Umbilical cord (tissue), 2 donors: ENCODE measurements around the gene RASGRF1. TPM values are rescaled to one million over a fixed set of nuclear protein-coding genes. Genes with fewer than 3 reads are reported as not detected.
"Not testable (repeated sequence)": the region's sequence is repeated elsewhere in the genome, so short reads cannot be mapped to it uniquely, and the experiment has no call there.

Experiments
- DNase-seq: peaks from one replicate; pipeline ENCODE4 v3.0.0-alpha.2; 2015; ENCODE audit warnings: low spot score
- total RNA-seq: library from RNA; depleted of rRNA; stranded (reverse); fragments of >200 nt; gene quantifications from one replicate; pipeline ENCODE4 v1.2.3, GENCODE V29; 2014; ENCODE audit warnings: low replicate concordance; ENCODE audit not compliant: insufficient read depth

The RASGRF1 gene
- total RNA-seq, 1 donor from 2014 or later: 1.7 TPM

DNA sequence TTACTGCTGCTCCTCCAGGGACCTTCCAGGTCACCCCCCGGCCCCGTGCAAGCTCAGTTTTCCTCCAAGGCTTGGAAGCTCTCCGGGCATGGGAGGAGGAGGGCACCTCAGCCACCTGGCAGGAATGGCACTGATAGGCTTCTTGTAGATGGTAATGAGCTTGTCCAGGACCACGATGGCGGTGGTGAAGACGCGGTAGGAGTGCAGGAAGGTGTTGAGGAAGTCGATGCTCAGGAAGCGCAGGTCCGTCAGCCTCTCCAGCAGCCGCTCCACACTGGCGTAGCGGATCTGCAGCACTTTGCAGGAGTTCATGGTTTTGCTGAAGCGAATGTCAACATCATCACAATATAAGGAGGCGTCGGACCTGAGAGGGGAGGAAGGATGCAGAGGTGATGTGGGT, 84.5 kb downstream of the RASGRF1 start:
- DNase-seq: no peak

DNA sequence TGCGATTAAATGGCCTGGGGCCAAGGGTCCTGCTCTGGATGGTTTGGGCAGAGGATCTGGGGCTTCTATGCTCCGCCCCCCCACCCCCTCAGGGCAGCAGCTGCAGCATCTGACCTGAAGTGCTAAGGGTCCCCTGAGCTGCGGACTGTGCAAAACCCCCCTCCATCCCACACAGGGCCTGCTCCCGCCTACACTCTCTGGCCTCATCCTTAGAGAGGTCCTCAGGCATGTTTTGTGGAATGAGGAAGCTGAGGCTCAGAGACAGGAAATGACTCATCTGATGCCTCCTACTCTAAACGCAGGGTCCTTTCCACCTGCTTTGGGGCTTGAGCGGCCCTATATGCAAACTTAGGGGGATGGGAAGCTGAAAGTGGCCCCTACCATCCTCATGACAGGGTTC, 86.2 kb downstream of the RASGRF1 start:
- DNase-seq: peak; percentile 78

DNA sequence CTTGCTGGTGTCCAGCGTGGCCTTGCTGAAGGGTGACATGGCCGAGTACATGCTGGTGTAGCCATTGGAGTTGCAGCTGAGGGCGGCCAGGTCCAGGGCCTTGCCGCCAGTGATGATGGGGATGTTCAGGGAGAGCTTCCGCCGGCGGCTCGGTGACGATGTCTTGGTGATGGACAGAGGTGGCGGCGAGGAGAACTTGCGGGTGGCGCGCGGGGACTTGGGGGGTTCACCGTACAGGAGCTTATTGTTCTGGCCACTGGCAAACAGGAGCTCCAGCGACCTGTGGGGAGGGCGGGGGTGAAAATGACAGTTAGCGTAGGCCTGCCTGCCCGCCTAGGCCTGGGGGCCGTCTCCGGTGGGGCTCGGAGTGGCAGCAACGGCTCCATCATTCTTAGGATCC, 86.7 kb downstream of the RASGRF1 start:
- DNase-seq: no peak

DNA sequence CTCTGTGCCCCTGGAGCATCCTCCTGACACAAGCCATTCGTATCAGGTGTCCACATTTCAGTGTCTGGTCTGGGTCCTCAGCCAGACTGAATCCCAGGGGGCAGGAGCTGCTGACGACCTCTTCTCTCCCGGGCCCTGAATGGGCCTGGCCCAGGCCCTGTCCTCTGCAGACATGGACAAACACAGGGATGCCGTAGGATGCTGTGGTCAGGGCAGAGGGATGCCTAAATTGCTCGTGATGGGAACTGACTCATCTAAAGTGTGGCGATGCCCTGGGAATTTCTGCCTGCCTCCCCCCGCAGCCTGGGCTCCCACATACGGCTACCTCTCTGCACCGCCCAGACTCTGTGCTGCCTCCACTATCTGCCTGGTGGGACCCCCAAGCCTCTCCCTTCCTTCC, 87.3 kb downstream of the RASGRF1 start:
- no peak for DNase-seq

DNA sequence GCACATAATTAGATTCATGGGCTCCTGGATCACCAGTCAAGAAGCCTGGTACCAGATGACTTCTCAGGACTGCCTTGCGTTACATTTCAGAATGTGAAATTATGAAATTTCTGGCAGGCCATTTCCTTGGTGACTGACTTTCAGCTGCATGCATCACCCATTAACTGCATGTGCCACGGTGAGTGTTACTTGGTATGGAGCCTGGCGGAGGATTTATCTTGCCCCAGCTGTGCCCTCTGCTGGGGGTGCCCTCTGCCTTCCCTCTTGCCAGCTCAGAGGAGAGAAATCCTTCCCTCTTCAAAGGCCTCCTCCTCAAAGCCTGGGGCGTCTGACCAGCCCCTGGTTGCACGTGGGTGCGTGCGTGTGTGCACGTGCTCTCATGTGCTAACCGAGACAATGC, 88.0 kb downstream of the RASGRF1 start:
- DNase-seq: no peak

GRCh38 chr15:78999636-79000035, 90.9 kb downstream of the RASGRF1 start:
- no peak for DNase-seq

DNA sequence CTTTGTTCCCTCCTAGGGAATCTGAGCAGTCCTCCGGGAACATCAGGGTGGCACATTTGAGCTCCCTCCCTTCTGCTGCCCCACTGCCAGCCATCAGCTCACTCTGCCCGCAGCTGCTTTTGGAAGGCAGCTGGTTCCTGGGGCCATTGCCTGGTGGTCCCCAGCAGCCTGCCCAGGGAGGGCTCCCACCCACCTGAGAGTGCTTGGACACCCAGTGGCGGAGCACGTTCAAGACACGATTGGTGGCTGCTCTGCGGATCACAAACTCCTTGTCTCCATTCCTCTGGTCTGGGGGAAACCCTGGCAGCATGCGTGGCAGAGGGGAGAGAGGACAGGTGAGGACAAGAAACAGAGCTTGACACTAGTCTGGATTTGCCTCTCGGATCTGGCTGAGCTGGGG, 92.1 kb downstream of the RASGRF1 start:
- no peak for DNase-seq

GRCh38 chr15:78997981-78998499, 92.5 kb downstream of the RASGRF1 start:
- DNase-seq: no peak

- no peak for DNase-seq
Measured at GRCh38 chr15:78996894-78997275, 93.7 kb downstream of the RASGRF1 start.

GRCh38 chr15:78995921-78996893, 94.4 kb downstream of the RASGRF1 start:
- DNase-seq: no peak

- not testable (repeated sequence) for DNase-seq
Measured at GRCh38 chr15:78995161-78995560, 95.4 kb downstream of the RASGRF1 start.

GRCh38 chr15:78993931-78994530, 96.5 kb downstream of the RASGRF1 start:
- no peak for DNase-seq

DNA sequence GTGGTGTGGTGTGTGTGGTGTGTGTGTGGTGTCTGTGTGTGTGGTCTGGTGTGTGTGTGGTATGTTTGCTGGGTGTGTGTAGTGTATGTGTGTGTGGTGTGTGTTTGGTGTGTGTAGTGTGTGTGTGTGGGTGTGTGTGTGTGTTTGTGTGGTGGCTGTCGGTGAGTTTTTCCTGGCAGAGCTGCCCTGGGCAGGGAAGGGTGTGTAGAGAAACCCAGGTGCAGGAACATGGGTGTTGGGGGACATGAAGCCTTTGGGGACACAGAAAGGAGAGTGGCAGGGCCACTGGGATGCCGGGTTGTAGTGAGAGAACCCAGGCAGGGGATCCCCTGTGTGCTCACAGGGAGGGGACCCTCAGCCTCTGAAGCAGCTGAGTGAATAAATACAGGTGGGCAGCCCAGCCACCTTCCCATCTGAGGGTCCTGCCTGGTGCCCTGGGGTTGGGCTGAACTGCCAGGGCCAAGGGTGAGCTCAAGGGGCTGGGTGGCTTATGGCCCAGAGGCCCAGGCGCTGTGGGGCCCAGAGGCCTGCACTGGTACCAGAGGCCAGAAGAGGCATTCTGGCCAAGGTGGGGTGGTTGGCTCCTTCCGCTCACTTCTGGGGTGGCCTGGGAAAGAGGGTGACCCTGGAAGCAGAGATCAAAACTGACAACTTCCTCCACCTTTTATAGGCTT, 97.2 kb downstream of the RASGRF1 start:
- no peak for DNase-seq

DNA sequence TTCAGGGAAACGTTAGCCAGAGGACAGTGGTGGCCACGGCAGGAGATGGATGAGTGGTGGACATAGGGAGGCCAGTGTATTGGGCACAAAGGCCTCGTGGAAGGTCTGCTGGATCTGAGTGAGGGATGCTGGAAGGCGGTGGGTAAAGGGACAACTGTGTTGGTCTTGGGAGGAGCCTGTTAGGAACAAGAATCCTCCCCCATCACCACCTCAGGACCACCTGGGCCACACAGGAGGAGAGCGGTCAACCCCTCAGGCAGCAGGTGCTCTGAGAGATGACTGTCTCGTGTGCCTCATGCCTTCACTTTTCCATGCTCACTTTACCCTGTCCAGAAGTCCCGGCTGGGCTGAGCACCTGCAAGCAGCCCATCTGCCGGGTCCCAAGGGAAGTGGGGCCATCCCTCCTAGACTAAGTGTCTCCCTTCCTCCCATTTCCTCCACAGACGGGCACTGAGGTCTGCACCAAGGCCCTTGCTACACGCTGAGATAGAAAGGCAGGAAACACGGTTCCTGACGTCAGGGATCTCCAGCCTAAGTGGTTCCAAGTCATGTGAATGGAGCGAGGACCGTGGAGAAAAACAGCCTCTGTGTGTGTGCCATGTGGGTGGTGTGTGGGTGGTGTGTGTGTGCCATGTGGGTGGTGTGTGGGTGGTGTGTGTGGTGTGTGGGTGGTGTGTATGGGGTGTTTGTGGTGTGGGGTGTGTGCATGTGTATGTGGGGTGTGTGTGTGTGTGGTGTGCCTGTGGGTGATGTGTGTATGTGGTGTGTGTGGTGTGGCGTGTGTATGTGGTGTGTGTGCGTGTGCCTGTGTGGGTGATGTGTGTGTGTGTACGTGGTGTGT, 97.9 kb downstream of the RASGRF1 start:
- no peak for DNase-seq

GRCh38 chr15:78991879-78992278, 98.7 kb downstream of the RASGRF1 start:
- DNase-seq: no peak

DNA sequence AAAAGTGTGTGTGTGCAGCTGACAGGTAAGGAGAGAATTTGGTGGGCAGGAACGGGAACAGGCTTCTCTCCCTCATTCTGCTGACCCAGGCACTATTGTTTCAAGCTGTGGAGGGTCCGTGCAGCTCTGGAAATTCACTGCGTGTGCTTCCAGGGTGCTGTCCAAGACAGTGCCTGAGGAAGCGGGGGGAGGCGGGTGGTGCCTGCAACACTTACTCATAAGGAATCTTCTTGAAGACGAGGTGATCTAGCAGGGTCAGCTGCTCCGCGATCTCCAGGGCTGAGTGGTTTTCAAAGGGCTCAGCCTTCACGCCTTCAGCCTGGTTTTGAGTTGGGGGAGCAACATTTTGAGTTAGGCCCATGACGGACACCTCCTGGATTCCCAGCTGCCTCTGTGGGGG, 99.1 kb downstream of the RASGRF1 start:
- DNase-seq: no peak

GRCh38 chr15:78990278-78990677, 100.3 kb downstream of the RASGRF1 start:
- no peak for DNase-seq

- peak; percentile 33 for DNase-seq
Measured at GRCh38 chr15:78989701-78990240, 100.8 kb downstream of the RASGRF1 start.

DNA sequence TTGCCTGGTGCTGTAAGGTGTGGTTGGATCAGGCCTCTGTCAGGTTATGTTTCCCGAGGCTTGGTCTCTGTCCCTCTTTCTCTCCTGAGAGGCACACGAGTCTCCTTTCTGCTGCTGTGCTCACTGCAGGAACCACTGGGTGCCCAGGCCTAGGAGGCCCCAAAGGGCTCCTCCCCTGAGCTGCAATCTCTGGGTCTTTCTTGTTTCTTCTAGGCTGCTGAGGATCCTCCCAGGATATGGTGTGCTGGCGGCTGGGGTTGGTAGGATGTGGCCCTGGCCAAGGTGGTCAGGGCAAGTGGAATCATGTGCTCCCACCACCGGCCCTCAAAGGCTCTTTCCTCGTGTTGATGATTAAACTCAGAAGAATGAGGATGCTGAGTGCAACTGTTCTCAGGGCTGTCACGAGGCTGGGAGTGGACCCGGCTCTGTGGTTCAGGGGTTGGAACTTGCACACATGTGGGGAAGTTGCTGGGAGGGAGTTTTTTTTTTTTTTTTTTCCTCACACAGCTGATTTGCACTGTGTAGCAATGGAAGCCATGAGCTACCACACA, 102.1 kb downstream of the RASGRF1 start:
- peak; percentile 94 for DNase-seq

DNA sequence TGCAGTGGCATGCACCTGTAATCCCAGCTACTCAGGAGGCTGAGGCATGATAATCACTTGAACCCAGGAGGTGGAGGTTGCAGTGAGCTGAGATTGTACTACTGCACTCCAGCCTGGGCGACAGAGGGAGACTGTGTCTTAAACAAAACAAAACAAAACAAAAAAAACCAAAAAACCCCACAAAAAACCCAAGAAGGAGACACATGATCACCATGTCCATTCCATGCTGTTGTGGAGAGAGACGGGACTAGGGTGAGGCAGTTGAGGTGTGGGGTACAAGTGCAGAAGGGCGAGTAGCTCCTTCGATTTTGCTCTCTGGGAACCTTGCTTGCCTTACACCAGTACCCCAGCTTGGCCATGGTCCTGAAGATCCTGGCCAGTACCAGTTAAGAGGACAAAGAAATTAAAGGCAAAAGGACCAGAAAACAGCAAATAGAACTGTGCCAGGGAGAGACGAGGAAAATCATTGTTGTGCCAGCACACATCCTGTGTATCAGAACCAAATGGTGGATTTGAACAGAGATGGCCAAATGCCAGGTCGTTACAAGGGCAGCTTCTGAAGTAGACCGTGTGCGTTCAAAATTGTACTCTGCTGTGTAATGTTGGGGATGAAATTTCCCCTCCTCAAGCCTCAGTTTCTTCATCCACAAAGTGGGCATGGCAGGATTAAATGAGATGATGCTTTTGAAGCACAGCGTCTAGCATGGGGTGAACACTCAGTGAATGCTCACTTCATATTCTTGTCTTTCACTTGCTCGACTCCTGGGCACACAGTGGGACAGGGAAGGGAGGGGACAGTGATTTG, 102.8 kb downstream of the RASGRF1 start:
- no peak for DNase-seq
